22Rv1 (cell line): Measurements from ENCODE around the gene CDK14.

Experiments
- ZFX ChIP-seq: fragments of 450-650 bp; IDR thresholded peaks from 2 replicates; pipeline ENCODE4 v1.6.1; 2017; ENCODE audit warnings: antibody characterized with exemption, borderline replicate concordance
- TF ChIP-seq, protein P1 (sequence below): fragments of 450-650 bp; IDR thresholded peaks from 2 replicates; pipeline ENCODE4 v1.5.1; 2017; ENCODE audit warnings: mild to moderate bottlenecking

DNA sequence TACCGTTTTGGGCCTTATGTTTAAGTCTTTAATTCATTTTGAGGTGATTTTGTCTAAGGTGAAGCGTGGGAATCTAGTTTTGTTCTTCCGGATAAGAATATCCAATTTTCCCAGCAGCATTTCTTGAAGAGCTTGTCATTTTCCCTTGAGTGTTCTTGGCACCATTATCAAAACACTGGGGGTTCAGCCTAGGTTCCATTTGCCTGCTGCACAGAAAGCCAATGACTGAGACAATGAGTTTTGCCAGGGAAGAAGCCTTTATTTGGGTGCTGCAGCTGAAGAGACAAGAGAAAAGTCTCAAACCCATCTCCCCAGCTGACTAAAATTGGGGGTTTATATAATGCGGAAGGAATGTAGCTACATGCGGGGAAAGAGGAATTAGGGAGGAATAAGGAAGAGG lies 380.9 kb downstream of the CDK14 start:
- TF ChIP-seq, protein P1, sequence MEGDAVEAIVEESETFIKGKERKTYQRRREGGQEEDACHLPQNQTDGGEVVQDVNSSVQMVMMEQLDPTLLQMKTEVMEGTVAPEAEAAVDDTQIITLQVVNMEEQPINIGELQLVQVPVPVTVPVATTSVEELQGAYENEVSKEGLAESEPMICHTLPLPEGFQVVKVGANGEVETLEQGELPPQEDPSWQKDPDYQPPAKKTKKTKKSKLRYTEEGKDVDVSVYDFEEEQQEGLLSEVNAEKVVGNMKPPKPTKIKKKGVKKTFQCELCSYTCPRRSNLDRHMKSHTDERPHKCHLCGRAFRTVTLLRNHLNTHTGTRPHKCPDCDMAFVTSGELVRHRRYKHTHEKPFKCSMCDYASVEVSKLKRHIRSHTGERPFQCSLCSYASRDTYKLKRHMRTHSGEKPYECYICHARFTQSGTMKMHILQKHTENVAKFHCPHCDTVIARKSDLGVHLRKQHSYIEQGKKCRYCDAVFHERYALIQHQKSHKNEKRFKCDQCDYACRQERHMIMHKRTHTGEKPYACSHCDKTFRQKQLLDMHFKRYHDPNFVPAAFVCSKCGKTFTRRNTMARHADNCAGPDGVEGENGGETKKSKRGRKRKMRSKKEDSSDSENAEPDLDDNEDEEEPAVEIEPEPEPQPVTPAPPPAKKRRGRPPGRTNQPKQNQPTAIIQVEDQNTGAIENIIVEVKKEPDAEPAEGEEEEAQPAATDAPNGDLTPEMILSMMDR = no peak
- no peak for TF ChIP-seq ZFX
